ENCODE measurements around the gene HDDC3.

HDDC3 gene

DNA sequence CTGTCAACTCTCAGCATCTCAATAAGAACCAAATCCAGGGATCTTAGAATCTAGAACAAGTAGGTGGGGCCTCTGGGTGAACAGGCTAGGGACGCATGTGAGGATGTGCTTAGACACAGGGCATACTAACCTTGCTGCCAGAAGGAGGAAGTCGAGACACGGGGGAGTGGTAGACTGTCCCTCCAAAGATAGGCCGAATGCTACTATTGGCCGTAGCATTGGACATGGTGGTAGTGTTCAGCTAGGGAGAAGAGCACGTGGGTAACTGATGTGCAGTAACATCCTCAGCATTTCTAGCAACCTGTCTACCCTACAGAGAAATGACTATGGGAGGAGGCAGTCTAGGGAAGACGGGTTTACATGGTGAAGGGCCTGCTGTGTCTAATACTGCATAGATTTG is 37.9 kb upstream of the HDDC3 start:
- no peak for DNase-seq (ENCODE audit: low spot score)
- in situ Hi-C loops (cut with MboI; ENCODE audit: low sequenced_read_pairs, unreplicated experiment), result no loop called here

DNA sequence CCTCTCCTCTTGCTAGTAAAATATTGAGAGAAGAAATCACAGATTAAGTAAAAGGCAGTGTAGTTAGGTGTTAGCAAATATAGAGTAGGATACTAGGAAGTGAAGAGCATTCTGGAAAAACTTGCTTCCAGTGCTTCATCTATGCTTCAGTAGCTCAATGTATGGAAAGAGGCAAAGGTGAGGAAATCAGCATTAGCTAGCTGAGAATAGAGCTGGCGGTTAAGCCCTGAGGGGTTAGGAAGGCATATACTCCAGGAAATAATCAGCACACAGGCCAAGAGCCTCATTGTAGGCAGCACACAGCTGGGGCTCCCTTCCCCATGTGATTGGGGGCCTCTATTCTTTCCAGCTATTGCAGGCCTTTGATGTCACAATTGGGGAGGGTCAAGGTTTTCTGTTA is 36.1 kb upstream of the HDDC3 start:
- DNase-seq (ENCODE audit: low spot score), result no peak
- in situ Hi-C loops (cut with MboI; ENCODE audit: low sequenced_read_pairs, unreplicated experiment), result no loop called here
- TF ChIP-seq, protein P1, sequence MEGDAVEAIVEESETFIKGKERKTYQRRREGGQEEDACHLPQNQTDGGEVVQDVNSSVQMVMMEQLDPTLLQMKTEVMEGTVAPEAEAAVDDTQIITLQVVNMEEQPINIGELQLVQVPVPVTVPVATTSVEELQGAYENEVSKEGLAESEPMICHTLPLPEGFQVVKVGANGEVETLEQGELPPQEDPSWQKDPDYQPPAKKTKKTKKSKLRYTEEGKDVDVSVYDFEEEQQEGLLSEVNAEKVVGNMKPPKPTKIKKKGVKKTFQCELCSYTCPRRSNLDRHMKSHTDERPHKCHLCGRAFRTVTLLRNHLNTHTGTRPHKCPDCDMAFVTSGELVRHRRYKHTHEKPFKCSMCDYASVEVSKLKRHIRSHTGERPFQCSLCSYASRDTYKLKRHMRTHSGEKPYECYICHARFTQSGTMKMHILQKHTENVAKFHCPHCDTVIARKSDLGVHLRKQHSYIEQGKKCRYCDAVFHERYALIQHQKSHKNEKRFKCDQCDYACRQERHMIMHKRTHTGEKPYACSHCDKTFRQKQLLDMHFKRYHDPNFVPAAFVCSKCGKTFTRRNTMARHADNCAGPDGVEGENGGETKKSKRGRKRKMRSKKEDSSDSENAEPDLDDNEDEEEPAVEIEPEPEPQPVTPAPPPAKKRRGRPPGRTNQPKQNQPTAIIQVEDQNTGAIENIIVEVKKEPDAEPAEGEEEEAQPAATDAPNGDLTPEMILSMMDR (IDR thresholded peaks at IDR 0.05; ENCODE audit: borderline replicate concordance, control extremely low read depth, extremely low read depth, insufficient read depth, missing control alignments), result no peak

More for the DNA sequence above, 37.9 kb upstream of the HDDC3 start:
- TF ChIP-seq, protein P1 (IDR thresholded peaks at IDR 0.05; ENCODE audit: borderline replicate concordance, control extremely low read depth, extremely low read depth, insufficient read depth, missing control alignments), result no peak

DNA sequence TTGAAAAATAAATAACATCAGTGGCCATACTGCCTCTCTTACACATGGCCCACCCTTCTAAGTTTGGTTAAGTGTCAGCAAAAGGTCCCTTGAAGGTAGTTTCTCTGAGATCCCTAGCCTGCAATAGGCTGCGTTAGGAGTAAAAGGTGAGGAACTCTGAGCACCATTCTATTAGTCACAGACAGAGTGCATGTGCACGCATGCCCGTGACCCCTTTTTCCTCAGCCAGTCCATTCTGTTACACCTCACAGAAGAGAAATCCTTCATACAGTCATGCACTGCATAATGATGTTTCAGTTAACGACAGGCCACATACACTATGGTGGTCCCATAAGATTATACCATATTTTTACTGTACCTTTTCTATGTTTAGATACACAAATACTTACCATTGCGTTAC is 34.9 kb upstream of the HDDC3 start:
- in situ Hi-C loops (cut with MboI; ENCODE audit: low sequenced_read_pairs, unreplicated experiment), result no loop called here
- DNase-seq (ENCODE audit: low spot score), result no peak

DNA sequence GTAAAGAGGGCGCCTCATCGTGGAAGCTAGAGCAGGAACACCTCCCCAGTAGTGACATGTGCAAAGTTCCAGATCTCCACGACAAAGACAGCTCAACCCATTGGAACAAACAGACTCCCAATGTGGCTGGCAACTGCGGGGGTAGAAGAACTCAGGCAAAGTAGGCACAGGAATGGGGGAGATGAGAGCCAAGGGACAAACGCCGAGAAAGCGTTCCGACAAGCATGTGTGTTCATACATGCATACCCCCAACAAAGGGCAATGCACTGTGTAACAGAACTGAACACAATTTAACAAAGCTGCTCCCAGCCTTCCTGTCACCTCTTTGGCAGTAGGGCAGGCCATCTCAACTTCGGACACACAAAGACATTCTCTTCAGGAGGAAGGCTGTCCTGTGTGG is 33.9 kb upstream of the HDDC3 start:
- in situ Hi-C loops (cut with MboI; ENCODE audit: low sequenced_read_pairs, unreplicated experiment), result no loop called here
- DNase-seq (ENCODE audit: low spot score), result no peak
- TF ChIP-seq, protein P1 (IDR thresholded peaks at IDR 0.05; ENCODE audit: borderline replicate concordance, control extremely low read depth, extremely low read depth, insufficient read depth, missing control alignments), result no peak

More for the DNA sequence above, 34.9 kb upstream of the HDDC3 start:
- TF ChIP-seq, protein P1 (IDR thresholded peaks at IDR 0.05; ENCODE audit: borderline replicate concordance, control extremely low read depth, extremely low read depth, insufficient read depth, missing control alignments), result no peak

DNA sequence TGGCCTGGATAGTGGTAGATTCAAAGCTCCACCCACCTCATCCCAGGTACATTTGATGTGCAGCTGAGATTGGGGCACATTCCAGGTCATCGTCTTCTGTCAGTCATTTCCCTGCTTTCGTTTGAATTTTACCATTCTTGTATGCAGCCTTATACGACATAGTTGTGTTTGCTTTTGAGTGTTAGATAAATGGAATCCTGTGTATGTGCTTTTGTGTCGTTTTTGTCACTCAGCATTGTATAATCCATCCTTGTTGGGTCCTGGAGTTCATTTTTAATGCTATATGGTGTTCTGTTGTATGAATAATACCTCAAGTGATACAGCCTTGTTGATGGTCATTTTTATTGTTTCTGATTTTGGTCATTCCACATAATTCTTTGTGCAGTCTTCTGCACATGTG is 29.7 kb upstream of the HDDC3 start:
- in situ Hi-C loops (cut with MboI; ENCODE audit: low sequenced_read_pairs, unreplicated experiment), result no loop called here
- TF ChIP-seq, protein P1 (IDR thresholded peaks at IDR 0.05; ENCODE audit: borderline replicate concordance, control extremely low read depth, extremely low read depth, insufficient read depth, missing control alignments), result no peak

DNA sequence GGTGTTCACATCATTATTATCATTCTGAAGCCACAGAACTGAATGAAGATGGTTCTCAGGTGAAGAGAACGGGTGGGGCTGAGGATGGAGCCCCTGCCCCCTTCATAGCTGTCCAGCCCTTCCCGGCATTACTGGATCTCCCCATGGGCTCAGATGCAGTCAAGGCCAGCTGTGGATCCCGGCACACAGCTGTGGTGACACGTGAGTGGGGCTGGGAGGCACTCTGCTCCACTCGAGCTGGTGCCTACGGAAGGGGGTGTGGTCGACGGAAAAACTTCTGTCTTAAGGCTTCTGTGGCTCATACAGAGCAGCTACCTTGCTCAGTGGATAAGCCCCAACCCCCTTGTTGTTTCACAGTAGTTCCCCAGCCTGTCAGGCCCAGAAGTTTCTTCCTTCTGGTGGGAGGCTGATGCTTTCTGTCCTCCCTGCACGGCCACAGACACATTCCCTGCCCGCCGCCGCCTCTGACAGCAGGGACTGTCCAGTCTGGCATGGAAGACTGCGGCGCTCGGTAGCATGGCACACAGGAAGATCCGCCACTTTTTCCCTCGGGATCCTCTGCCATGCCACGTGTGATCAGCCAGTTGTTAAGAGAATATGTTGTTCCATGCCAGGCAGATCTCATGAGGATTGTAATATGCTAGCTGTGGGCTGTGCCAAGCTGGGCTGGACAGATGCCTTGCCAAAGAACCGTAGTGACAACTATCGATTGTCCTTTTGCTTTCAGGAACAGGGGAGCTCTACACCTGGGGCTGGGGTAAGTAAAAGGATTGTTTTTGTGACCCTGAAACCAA is 28.1 kb upstream of the HDDC3 start:
- in situ Hi-C loops (cut with MboI; ENCODE audit: low sequenced_read_pairs, unreplicated experiment), result no loop called here
- DNase-seq (ENCODE audit: low spot score), result no peak
- TF ChIP-seq, protein P1 (IDR thresholded peaks at IDR 0.05; ENCODE audit: borderline replicate concordance, control extremely low read depth, extremely low read depth, insufficient read depth, missing control alignments), result no peak

More for the DNA sequence above, 29.7 kb upstream of the HDDC3 start:
- no peak for DNase-seq (ENCODE audit: low spot score)
